GM12878 (cell line): ENCODE measurements around the gene TOGARAM1.

Experiments
- FOS ChIP-seq: IDR thresholded peaks from 3 replicates; pipeline ENCODE4 v1.6.1; 2011; ENCODE audit warnings: borderline replicate concordance; ENCODE audit not compliant: insufficient read length; ENCODE audit errors: extremely low read depth
- KDM1A ChIP-seq: fragments of 200-600 bp; sonication (generic); IDR thresholded peaks from 2 replicates; pipeline ENCODE4 v1.6.1; 2016; ENCODE audit warnings: borderline replicate concordance
- SIN3A ChIP-seq: IDR thresholded peaks from 2 replicates; pipeline ENCODE4 v1.6.1; 2012; ENCODE audit warnings: low read depth, low read length, improper control_type of control experiment
- SMAD5 ChIP-seq: IDR thresholded peaks from 2 replicates; pipeline ENCODE4 v1.6.1; 2016; ENCODE audit warnings: antibody characterized with exemption, low read depth
- SPI1 ChIP-seq: IDR thresholded peaks from 2 replicates; pipeline ENCODE4 v1.6.1; 2011; ENCODE audit warnings: low read depth, mild to moderate bottlenecking, low read length, moderate library complexity, borderline replicate concordance; ENCODE audit not compliant: insufficient read depth
- SRF ChIP-seq, 2 experiments: IDR thresholded peaks; 2 replicates each; pipeline ENCODE4 v1.6.1; 2011; ENCODE audit warnings: low read depth in 2 of 2, low read length in 2 of 2, mild to moderate bottlenecking in 1 of 2, moderate library complexity in 1 of 2
- YBX1 ChIP-seq: fragments of 450-650 bp; IDR thresholded peaks from 2 replicates; pipeline ENCODE4 v1.6.1; 2016; ENCODE audit warnings: antibody characterized with exemption

DNA sequence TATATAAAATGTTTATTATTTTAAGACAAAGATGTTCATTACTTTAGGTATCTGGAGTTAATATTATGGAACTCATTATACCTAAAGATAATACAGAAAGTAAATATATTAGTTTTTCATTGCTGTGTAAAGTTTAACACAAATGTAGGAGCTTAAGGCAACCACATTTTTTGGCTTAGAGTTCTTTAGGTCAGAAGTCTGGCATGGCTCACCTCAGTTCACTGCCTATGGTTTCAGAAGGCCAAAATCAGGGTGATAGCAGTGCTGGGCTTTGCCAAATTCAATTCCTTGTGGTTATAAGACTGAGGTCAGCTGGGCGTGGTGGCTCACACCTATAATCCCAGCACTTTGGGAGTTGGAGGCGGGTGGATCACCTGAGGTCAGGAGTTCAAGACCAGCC lies 86.4 kb downstream of the TOGARAM1 start:
- TF ChIP-seq SMAD5 (no peak), YBX1 (no peak), FOS (no peak), SRF (IDR thresholded peaks at IDR 0.05; ENCODE audit: low read depth in 2 of 2, low read length in 2 of 2) (no peak), SIN3A (no peak), KDM1A (no peak), SPI1 (no peak)
